Dedifferentiated amniotic fluid mesenchymal stem cell (primary cell): ENCODE results near the gene MYL12A.
"Not testable (repeated sequence)": the region's sequence is repeated elsewhere in the genome, so short reads cannot be mapped to it uniquely, and the experiment has no call there.

ENCODE experiments used
- DNase-seq: peaks from one replicate; pipeline ENCODE4 v3.0.0-alpha.2; 2016; ENCODE audit errors: extremely low spot score

MYL12A gene

GRCh38 chr18:3255611-3256165 lies 8.1 kb downstream of the MYL12A start:
- no peak for DNase-seq

- no peak for DNase-seq
These were observed 9.4 kb downstream of the MYL12A start for GRCh38 chr18:3256693-3257626.

DNA sequence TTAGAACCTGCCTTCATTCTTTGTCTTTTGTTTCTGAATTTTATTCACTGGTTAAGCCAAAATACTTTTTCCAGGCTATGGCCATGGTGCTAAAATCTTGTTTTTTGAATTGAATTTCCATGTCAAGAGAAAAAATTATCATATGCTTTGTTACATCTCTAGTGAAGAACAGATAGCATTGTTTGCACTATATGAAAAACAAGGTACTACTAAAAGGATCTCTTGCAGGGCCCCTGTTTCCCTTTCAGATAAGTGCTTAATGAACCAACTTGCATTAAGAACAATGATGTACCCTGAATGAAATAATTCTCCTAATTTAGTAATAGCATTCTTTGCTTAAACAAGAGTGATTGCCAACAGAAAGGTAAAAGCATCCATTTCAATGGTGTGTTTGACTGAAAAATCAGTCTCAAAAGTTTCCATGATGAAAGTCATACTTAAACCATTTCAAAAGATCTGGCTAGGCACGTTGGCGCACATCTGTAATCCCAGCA lies 10.1 kb downstream of the MYL12A start:
- no peak for DNase-seq

DNA sequence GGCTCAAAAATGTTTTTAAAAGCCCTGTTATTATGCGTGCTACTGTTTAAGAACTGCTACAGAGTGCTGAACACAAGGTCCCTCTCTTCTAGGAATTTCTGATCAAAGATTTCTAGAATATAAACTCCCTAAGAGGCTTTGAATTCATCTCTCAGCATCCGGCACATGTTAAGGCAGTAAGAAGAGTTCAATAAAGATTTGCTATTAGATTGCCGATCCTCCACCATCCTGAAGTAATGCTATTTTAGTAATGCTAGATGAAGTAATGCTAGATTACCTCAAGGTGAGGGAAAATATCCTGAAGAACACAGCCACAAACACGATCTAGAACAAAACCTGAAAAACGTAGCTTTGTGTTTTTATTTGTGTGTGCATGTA lies 13.4 kb downstream of the MYL12A start:
- DNase-seq, result no peak

GRCh38 chr18:3261373-3262233 lies 14.0 kb downstream of the MYL12A start, which contains the start of gene MYL12B:
Gene MYL12B (plus strand): TSS chr18:3262133. CDS start chr18:3272899, 10,766 bp downstream.
- peak; percentile 64 for DNase-seq

GRCh38 chr18:3262234-3263131 lies 14.9 kb downstream of the MYL12A start:
- no peak for DNase-seq

- no peak for DNase-seq
These were observed 15.6 kb downstream of the MYL12A start for GRCh38 chr18:3263132-3263700.

GRCh38 chr18:3264362-3264761 lies 16.8 kb downstream of the MYL12A start:
- DNase-seq, result no peak

GRCh38 chr18:3265564-3266033 lies 18.0 kb downstream of the MYL12A start:
- no peak for DNase-seq

GRCh38 chr18:3266062-3266608 lies 18.5 kb downstream of the MYL12A start:
- DNase-seq, result no peak

DNA sequence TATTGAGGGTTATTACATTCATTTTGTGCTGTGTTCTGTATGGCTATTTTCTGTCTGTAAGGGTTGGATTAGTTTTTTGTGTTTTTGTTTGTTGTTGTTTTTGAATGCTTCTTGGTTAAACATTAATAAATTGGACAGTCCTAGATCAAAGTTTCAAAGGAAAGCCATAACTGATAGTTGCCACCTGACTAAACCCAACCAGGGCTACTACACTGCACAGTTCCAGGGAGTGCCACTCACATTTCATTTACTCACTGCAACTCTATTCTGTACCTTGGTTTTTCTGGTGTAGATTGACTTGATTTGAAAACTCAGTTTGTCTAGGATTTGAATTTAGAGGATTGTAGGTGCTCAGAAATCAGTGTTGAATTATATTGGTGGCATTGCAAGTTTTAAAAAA lies 20.7 kb downstream of the MYL12A start:
- DNase-seq, result no peak

DNA sequence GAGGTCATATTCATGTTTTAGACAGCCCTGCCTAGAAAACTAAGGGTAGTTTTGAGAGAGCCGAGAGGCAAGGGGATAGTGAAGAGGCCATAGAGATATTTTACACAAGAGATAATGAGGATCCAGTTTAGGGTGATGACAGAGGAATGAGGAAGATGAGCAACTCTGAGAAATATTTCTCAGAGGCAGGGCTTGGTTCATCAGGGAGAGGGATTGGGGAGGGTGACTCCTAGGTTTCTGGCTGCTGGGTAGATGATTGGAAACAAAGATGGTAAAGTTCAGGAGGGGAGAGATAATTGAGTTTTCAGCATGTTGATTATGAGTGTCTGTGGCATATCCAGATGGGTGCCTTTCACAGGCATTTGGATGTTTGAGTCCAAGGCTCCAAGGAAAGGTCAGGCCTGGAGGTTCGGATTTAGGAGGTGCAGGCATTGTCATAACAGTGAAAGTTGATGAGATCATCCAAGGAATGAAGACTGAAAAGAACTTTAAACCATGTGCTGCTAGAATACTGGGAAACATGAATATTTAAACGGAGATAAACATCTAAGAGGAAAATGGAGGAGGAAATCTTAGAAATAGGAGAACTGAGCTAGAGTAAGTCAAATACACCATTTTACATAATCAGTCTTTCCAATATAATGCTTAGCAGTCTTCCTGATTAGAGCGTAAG lies 21.8 kb downstream of the MYL12A start:
- DNase-seq, result no peak

DNA sequence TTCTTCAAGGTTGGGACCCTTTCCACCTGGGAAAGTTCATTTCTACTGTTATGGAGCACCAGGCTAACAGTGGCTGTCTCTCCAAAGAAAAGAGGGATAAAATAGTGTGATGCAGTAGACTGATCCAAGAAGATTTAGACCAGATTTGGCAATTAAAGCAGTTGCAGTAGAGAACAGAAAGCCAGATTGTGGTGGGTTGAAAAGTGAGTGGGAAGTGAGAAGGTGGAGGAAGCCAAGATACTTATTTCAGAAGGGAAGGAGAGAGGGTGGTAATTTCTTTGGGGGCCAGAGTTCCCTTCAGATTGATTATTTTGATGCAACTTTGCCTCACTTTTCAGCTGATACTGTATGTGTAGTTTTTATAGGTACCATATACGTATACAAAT lies 22.3 kb downstream of the MYL12A start:
- no peak for DNase-seq

GRCh38 chr18:3273042-3273441 lies 25.4 kb downstream of the MYL12A start:
- DNase-seq, result no peak

DNA sequence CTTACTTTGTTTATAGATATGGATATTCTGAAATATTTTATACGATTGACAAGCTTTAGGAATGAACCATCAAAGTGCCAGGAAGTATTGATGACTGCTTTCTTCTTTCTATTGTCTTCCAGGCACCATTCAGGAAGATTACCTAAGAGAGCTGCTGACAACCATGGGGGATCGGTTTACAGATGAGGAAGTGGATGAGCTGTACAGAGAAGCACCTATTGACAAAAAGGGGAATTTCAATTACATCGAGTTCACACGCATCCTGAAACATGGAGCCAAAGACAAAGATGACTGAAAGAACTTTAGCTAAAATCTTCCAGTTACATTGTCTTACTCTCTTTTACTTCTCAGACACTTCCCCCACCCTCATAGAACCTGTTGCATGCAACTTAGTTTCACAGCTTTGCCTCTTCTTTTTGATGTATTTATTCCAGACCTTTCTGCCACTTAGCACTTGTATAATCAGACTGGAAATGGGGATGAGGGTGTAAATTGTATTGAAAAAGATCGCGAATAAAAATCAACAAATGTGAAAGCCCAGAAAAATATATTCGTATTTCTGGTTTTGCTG lies 30.1 kb downstream of the MYL12A start:
- DNase-seq, result not testable (repeated sequence)

DNA sequence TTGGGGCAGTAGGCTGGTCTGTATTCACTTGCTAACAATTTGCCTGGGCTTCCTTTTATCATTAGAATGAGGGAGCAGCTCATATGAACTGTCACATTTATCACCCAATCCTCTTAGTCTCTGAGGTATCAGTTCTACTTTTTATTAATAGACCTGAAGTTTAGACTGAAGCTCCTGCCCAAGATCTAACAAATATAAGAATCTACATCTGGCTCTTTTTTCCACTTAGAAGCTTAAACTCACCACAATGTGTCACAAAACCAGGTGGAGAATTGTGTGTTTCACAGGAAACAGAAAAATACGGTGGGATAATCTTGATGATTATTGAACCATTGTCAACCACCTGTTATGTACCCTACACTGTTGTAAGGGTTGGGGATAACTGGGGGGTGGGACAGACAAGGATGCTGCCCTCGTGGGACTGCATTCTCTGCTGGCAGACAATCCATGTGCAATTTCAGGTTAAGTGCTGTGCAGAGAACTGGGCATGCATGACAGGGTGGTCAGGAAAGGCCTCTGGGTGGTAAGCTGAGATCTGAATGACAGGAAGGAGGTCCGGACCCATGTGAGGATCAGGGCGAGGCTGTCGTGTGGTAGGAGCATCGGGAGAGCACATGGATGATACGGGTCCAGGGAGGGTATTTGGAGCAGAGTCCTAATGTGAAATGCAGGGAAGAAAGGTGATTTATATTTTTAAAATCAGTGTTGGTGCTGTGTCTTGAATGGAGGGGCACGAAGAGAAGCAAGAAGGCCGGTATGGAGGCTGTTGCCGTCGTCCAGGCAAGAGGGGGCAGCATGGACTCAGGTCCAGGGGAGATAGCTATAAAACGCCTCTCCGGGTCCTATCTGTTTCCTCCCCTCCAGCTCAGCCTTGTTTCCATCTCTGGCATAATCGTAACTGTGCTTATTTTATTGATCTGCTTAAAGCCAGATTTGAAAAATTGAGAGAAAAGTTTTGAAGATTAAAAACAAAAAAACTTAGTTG lies 31.9 kb downstream of the MYL12A start:
- no peak for DNase-seq

GRCh38 chr18:3281456-3282400 lies 34.1 kb downstream of the MYL12A start:
- DNase-seq, result peak; percentile 84
